ENCODE results near the gene DLGAP1.

The DLGAP1 gene

DNA sequence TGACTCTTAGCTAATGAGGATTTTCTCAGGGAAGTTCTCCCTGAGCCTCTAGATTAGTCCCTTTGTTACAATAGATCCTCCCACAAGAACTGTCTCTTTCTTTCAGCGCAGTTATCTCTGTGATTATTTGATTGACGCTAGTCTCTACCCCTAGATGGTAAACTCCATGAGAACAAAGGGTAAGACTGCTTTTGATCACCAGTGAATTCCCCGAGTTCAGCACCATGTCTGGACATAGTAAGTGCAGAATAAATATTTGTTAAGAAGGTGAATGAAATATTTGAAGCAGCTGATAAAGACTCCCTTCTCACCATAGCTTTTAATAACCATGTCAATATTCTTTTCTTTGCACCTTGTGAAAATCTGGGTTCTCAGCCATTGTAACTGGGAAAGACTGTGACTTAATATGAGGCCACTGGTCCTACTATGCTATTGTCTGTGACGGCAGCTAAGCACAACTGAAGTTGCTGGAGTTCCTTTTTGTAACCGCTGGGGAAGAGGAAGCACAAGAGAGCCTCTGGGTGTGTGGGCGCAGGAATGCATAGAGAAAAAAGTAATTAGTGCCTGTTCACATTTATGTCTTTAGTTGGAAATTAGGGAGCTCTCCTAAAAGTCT is 790.4 kb downstream of the DLGAP1 start:
- no peak for DNase-seq (ENCODE audit: low spot score)
- in situ Hi-C loops (cut with MboI; ENCODE audit: low sequenced_read_pairs, unreplicated experiment): loop anchor here (5.0 kb wide), 1 partner anchor 377 kb away; no protein-coding TSS in a partner anchor
- TF ChIP-seq, protein P1, sequence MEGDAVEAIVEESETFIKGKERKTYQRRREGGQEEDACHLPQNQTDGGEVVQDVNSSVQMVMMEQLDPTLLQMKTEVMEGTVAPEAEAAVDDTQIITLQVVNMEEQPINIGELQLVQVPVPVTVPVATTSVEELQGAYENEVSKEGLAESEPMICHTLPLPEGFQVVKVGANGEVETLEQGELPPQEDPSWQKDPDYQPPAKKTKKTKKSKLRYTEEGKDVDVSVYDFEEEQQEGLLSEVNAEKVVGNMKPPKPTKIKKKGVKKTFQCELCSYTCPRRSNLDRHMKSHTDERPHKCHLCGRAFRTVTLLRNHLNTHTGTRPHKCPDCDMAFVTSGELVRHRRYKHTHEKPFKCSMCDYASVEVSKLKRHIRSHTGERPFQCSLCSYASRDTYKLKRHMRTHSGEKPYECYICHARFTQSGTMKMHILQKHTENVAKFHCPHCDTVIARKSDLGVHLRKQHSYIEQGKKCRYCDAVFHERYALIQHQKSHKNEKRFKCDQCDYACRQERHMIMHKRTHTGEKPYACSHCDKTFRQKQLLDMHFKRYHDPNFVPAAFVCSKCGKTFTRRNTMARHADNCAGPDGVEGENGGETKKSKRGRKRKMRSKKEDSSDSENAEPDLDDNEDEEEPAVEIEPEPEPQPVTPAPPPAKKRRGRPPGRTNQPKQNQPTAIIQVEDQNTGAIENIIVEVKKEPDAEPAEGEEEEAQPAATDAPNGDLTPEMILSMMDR (IDR thresholded peaks at IDR 0.05; ENCODE audit: borderline replicate concordance, control extremely low read depth, extremely low read depth, insufficient read depth, missing control alignments): no peak

DNA sequence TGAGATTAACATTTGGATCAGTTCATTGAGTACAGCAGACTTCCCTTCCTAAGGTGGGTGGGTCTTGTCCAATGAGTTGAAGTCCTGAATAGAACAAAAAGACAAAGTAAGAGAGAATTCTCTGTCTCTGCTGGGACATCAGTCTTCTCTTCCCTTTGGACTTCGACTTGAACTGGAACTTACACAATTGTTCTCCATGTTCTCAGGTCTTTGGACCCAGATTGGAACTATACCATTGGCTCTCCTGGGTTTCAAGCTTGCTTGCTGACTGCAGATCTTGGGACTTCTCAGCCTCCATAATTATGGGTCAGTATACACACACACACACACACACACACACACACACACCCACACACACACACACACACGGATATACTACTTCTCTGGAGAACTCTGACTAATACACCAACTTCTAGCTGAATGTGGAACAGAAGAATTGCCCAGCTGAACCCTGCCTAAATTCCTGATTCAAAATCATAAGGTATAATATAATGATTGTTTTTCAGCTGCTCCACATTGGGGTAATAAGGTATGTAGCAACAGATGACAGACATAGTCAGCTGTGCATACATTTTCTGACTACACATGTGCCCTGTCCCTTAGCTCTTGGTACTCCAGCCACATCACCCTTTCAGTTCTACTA is 791.1 kb downstream of the DLGAP1 start:
- in situ Hi-C loops (cut with MboI; ENCODE audit: low sequenced_read_pairs, unreplicated experiment): no loop called here
- DNase-seq (ENCODE audit: low spot score): no peak
- TF ChIP-seq, protein P1 (IDR thresholded peaks at IDR 0.05; ENCODE audit: borderline replicate concordance, control extremely low read depth, extremely low read depth, insufficient read depth, missing control alignments): no peak

- no peak for DNase-seq (ENCODE audit: low spot score)
- in situ Hi-C loops (cut with MboI; ENCODE audit: low sequenced_read_pairs, unreplicated experiment): no loop called here
- TF ChIP-seq, protein P1 (IDR thresholded peaks at IDR 0.05; ENCODE audit: borderline replicate concordance, control extremely low read depth, extremely low read depth, insufficient read depth, missing control alignments): no peak
Observed at GRCh38 chr18:3661989-3662388, 793.1 kb downstream of the DLGAP1 start.

DNA sequence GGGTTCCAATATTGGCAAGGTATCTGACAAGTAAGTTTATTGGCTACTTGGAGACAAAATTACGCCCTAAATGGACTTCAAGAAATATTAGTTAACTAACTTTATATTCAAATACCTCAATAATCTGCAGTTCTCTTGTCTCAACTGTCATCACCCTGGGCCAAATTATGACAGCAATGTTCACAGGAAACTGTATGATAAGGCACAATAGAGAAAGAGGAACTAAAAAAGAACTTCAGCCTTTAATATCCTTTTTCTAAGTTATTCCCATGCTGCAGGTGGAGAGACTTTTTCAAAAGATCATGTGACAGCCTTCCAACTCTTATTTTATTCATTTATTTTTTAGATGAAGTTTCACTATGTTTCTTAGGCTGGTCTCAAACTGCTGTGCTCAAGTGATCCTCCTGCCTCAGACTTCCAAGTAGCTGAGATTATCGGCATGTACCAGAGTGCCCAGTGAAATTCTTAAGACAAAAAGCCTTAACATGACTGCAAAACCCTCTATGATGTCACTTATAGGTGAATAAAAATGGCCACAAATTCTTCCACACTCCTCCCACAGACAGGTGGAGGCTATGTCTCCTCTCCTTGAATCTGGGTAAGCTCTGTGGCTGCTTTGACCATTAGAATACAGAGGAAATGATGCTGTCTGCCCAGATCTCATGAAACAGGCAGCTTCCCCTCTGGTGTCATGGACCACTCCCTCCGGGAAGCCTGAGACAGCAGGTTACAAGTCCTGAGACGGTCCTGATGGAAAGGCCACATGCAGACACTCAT is 794.2 kb downstream of the DLGAP1 start:
- TF ChIP-seq, protein P1 (IDR thresholded peaks at IDR 0.05; ENCODE audit: borderline replicate concordance, control extremely low read depth, extremely low read depth, insufficient read depth, missing control alignments): no peak
- in situ Hi-C loops (cut with MboI; ENCODE audit: low sequenced_read_pairs, unreplicated experiment): no loop called here
- DNase-seq (ENCODE audit: low spot score): no peak

- TF ChIP-seq, protein P1 (IDR thresholded peaks at IDR 0.05; ENCODE audit: borderline replicate concordance, control extremely low read depth, extremely low read depth, insufficient read depth, missing control alignments): no peak
- DNase-seq (ENCODE audit: low spot score): no peak
- in situ Hi-C loops (cut with MboI; ENCODE audit: low sequenced_read_pairs, unreplicated experiment): no loop called here
Observed at GRCh38 chr18:3658529-3658928, 796.6 kb downstream of the DLGAP1 start.

DNA sequence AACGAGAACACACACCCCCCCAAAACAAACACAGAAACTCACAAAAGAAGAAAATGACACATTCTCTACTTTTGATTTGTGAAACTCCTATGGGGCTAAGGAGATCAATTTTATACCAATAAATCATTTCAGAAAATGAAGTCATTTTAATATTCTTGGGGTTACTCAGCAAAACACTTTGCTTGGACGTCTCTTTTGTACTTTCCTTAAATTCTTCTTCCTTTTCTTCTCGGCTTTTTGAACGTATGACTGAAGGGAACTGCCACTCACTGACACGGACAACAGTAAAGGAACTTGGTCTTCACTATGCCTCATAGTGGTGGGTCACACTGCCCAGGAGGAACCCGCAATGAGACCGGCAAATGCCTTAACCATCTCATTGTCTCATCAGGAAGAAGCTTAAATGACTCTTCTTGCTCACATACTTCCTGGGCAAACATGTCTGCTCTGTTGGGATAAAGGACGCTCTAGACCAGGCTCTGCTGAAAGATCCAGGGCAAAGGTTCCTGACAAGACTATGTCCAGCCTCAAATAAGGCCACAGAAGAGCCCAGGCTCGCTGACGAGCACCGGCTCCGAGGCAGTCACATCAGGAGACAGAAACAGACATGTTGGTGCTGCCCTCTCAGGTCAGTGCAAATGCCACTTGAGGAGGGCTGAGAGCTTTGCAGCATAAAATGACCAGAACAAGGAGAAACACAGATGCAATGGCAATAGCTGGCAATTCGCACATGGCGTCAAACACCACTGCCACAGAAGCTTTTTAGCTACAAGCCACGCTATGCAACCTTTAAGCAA is 799.7 kb downstream of the DLGAP1 start:
- no peak for DNase-seq (ENCODE audit: low spot score)
- in situ Hi-C loops (cut with MboI; ENCODE audit: low sequenced_read_pairs, unreplicated experiment): no loop called here
- TF ChIP-seq, protein P1 (IDR thresholded peaks at IDR 0.05; ENCODE audit: borderline replicate concordance, control extremely low read depth, extremely low read depth, insufficient read depth, missing control alignments): no peak
